GM18909 (cell line): Measurements from ENCODE around the gene LZIC.

Experiments
- ATAC-seq: cut with Tn5 transposase; IDR thresholded peaks from one replicate; pipeline ENCODE4 v1.9.1; 2021; ENCODE audit warnings: mild to moderate bottlenecking; ENCODE audit not compliant: unreplicated experiment, poor library complexity

Gene LZIC

DNA sequence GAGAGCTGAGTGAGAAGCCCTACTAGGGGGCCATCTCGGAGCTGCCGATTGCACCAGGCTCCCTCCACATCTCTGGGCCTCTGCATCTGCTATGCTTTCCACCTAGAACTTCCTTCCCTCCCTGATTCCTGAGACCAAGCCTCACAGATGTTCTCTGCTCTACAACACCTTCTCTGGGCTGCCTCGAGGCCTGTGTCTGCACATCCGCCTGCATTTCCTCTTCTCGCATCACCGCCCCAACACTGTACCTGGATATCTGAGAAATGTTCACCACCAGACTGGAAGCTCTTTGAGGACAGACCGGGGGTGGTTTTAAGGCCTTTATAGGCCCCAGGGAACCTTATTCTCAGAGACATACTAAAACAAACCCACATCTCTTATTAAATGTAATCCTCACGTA lies 53.8 kb downstream of the LZIC start:
- no peak for ATAC-seq

GRCh38 chr1:9888886-9889285 lies 54.3 kb downstream of the LZIC start:
- no peak for ATAC-seq

GRCh38 chr1:9887070-9887469 lies 56.1 kb downstream of the LZIC start:
- no peak for ATAC-seq

DNA sequence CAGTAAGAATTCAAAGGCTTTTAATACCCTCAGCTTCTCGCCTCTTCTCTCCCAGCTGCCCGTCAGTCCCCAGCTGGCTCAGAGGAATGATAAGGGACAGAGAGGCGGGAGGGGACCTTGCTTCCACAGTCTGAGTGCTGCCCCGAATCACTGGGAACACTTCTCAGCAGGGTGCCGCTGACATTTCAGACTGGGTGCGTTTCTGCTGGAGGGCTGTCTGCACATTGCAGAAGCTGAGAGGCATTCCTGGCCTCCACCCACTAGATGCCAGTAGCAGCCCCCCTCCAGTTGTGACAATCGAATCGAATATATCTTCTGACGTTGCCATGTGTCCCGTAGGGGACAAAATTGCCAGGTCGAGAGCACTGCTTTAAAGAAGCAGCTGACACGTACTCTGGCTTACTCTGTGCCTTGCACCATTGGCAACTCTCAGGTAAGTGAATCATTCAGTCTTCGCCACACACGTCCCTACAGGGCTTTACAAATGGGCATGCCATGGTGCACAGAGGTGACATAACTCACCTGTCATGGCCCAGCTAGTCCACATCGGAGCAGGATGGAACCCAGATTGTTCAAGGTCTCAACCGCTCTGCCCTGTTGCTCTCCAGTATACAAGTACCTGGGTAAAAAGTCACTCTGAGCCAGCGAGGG lies 57.0 kb downstream of the LZIC start:
- ATAC-seq, result no peak

DNA sequence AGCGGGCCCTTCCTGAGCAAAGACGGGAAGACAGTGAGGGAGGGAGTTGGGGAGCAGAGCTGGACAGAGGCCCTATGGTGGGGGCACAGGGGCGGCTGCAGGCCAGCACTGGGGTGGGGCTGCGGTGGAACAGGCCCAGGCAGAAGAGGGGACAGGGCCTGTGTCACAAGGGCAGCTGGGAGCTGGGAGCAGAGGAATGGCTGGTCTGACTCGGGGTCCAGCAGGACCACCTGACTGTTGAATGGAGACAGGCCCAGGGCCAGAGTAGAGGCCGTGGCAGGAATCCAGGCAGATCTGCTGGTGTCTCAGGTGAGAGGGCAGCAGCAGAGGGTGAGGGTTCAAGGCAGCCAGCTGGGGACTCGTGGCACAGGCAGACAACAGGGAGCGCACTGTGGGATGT lies 58.4 kb downstream of the LZIC start:
- no peak for ATAC-seq

GRCh38 chr1:9883585-9884449 lies 59.4 kb downstream of the LZIC start:
- ATAC-seq, result no peak

GRCh38 chr1:9882945-9883303 lies 60.3 kb downstream of the LZIC start:
- no peak for ATAC-seq

DNA sequence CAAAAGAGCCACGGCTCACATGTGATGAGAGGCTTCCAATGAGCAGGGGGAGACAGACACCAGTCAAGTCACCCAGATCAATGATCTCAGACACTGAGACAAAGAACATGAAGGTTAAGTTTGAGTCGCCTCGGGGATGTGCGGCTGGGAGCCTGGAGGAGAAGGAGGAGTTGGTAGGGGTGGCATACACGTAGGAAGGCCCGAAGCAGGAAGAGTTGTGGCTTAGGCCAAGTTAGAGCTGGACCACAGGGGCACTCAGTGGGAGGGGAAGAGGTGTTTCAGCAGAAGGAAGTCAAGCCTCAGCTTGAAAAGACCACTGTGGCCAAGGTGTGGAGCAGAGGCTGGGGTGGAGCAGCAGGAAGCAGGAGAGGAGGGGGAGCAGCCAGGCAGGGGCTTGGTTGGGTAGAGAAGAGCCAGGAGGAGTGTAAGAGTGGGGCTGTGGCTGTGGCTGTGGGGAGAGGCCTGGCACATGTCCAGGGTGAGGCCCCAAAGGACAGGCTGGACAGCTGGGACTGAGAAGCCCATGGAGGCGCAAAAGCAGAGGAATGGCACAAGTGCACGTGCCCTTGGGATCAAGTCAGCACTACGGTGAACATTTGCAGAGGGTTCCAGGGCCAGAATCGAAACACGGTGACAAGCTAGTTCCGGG lies 60.8 kb downstream of the LZIC start:
- no peak for ATAC-seq

- no peak for ATAC-seq
Measured at GRCh38 chr1:9881838-9882249, 61.3 kb downstream of the LZIC start.
